Lower leg skin (tissue), 4 donors: Measurements from ENCODE around the gene BPIFB6. TPM values are rescaled to one million over a fixed set of nuclear protein-coding genes. Genes with fewer than 3 reads are reported as not detected.

Source experiments
- DNase-seq, 2 donors: peaks; one replicate each; pipeline ENCODE4 v3.0.0-alpha.2; 2019; ENCODE audit warnings: low spot score in 2 of 2
- H3K4me3 ChIP-seq: fragments of 200-600 bp; sonication (generic); 2 replicates; pipeline ENCODE4 v1.5.1; 2017; ENCODE audit warnings: mild to moderate bottlenecking, low read depth; ENCODE audit not compliant: poor library complexity, severe bottlenecking
- POLR2A ChIP-seq, 2 donors: fragments of 450-650 bp; IDR thresholded peaks; one replicate each; pipeline ENCODE4 v1.6.1; 2016 to 2017; ENCODE audit warnings: antibody characterized with exemption in 2 of 2, mild to moderate bottlenecking in 1 of 2, moderate library complexity in 1 of 2
- WGBS, 2 donors: methylation state at CpG; one replicate each; pipeline ENCODE4 v1.1.5; 2018; 5-methylcytosine and 5-hydroxymethylcytosine counted together
- intact Hi-C: fragments of 100-400 bp; cut with DNase I; formaldehyde crosslinking; loops from one replicate; pipeline ENCODE4 v1.15.0; 2023; ENCODE audit warnings: low total_unique reads
- total RNA-seq, 4 donors: library from RNA; depleted of rRNA; stranded (reverse); fragments of >200 nt; gene quantifications; one replicate each; pipeline ENCODE4 v1.1.0, GENCODE V29; 2016
- TF ChIP-seq, protein P1 (sequence below), 3 donors: fragments of 450-650 bp; IDR thresholded peaks; one replicate each; pipeline ENCODE4 v1.5.1; 2016; ENCODE audit warnings: antibody characterized with exemption in 3 of 3, mild to moderate bottlenecking in 3 of 3, moderate library complexity in 2 of 3

Gene BPIFB6
- total RNA-seq, 4 donors from 2014 or later, result not detected

DNA sequence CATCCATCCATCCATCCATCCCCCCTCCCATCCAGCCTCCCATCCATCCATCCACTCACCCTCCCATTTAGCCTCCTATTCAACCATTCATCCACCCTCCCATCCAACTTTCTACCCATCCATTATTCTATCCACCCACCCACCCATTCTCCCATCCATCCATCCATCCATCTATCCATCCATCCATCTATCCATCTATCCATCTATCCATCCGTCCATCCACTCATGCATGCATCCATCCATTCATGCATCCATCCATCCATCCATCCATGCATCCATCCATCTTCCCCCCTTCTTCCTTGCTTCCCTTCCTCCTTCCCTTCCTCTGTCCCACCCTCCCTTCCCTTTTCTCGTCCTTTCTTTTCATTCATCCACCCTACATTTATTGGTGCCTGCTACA, 43.2 kb downstream of the BPIFB6 start:
- intact Hi-C loops, result no loop called here
- WGBS, 2 donors, result 65 to 79% methylated on average over 2 of the region's 2 CpGs

DNA sequence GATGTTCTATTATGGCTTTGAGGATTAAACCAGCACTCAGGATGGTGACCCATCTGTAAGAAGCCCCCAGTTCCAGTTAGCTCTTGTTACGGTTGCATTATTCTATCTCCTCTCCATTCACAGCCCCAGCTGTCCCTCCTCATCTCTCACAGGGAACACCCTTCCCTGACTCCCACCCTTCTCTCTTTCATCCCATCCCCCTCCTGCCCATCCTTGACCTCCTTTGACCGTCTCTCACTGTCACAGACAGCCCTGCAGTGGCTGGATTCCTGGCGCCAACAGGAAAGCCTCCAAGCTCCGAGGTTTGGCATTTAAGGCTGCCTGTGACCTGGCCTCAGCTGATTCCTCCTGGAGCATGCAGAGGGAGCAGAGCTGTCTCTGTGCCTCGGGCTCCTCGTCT, 43.8 kb downstream of the BPIFB6 start:
- H3K4me3 ChIP-seq, result no peak overlapping the region
- DNase-seq, result no peak
- TF ChIP-seq, protein P1, sequence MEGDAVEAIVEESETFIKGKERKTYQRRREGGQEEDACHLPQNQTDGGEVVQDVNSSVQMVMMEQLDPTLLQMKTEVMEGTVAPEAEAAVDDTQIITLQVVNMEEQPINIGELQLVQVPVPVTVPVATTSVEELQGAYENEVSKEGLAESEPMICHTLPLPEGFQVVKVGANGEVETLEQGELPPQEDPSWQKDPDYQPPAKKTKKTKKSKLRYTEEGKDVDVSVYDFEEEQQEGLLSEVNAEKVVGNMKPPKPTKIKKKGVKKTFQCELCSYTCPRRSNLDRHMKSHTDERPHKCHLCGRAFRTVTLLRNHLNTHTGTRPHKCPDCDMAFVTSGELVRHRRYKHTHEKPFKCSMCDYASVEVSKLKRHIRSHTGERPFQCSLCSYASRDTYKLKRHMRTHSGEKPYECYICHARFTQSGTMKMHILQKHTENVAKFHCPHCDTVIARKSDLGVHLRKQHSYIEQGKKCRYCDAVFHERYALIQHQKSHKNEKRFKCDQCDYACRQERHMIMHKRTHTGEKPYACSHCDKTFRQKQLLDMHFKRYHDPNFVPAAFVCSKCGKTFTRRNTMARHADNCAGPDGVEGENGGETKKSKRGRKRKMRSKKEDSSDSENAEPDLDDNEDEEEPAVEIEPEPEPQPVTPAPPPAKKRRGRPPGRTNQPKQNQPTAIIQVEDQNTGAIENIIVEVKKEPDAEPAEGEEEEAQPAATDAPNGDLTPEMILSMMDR (IDR thresholded peaks at IDR 0.05), result no peak
- TF ChIP-seq POLR2A (IDR thresholded peaks at IDR 0.05), result no peak
- 56 to 64% methylated on average over 6 of the region's 6 CpGs for WGBS, 2 donors
- intact Hi-C loops, result no loop called here

More for the DNA sequence above, 43.2 kb downstream of the BPIFB6 start:
- H3K4me3 ChIP-seq, result no peak overlapping the region
- TF ChIP-seq POLR2A (IDR thresholded peaks at IDR 0.05), result no peak
- TF ChIP-seq, protein P1 (IDR thresholded peaks at IDR 0.05), result no peak
- no peak for DNase-seq

DNA sequence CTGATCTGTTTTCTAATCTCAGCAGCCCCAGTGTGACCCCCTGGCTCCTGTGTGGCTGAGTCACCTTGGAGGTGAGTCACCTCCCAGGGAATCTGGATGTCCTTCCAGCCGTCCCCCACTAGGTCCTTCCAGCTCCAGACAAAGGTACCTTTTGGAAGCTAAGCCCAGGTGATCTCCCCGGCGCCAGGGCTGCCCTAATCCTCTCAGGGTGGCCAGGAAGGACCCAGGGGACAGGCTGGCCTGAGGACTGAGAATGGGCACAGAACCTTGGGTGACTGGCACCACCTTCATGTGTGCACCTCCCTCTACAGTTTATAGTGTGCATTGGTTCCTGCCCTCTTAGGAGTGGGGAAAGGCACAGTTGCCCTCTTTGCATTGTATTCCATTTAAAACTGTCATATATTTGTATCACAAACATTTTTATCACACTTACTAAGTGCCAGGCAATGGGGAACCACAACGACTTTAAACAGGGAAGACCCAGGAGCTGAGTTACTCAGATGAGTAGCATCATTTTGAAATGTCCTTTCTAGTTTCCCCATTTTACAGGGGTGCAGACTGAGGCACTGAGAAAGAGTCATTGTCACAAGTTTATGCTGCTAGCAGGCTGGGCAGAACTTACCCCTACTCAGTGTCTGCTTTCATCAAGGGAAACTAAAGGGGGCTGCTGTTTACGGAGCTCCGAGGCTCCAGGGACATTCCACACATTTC, 45.4 kb downstream of the BPIFB6 start:
- TF ChIP-seq POLR2A (IDR thresholded peaks at IDR 0.05), result no peak
- TF ChIP-seq, protein P1 (IDR thresholded peaks at IDR 0.05), result no peak
- no peak overlapping the region for H3K4me3 ChIP-seq
- 54 to 66% methylated on average over 6 of the region's 6 CpGs for WGBS, 2 donors
- DNase-seq, result no peak
- intact Hi-C loops, result no loop called here

DNA sequence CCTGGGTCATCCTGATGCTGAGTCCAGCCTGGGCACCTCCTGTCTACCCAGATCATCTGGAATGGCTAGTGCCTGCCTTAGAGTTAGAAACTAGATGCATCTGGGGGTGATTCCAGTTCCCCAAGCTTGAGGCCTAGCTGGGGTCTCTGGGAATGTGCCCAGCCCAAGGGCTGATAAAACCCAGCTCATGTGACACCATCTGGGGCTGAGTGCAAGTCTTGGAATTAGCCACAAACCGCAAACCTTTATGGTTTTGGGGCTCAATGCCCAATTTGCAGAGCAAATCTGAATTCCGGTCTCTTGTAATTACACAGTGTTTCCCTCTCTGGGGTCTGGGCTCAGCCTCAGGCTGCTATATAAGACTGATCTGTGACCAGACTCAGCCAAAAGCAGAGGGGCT, 47.8 kb downstream of the BPIFB6 start, which contains the start of gene BPIFB4:
TSS of gene BPIFB4 (plus strand) at position 385 of the 400 bp plus-strand sequence. CDS start 1,884 bp downstream, outside the sequence.
- intact Hi-C loops, result no loop called here
- TF ChIP-seq POLR2A (IDR thresholded peaks at IDR 0.05), result no peak
- TF ChIP-seq, protein P1 (IDR thresholded peaks at IDR 0.05), result no peak
- DNase-seq, result no peak
- WGBS, 2 donors, result 86 to 93% methylated on average over 2 of the region's 2 CpGs
- H3K4me3 ChIP-seq, result no peak within 1 kb of the TSS

DNA sequence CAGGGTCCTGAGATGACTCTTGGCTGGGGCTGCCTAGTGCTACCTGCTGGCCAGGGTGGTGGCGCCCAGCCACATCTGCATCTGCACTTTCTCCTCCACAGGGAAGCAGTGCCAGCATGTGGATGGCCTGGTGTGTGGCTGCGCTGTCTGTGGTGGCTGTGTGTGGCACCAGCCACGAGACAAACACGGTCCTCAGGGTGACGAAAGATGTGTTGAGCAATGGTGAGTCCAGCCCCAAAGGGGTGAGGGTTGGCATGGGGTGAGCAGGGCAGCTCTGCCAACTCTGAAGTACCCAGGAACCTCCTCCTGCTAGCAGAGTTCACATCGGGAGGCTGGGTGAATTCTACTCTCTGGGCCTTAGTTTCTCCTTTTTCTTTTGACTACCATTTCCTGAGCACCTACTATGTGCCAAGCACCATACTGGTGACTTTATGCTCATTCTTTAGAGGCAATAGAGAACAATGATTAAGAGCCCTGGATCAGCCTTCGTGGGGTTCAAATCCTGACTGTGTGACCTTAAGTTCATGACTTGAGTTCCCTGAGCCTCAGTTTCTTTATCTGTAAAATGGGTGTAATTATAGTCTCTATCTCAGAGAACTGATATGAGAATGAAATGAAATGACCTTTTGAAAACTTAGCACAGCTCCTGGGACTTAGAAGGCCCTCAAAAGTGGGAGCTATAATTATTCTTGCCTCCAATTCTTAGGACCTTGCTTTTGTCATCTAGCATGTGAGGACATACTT, 50.1 kb downstream of the BPIFB6 start:
- TF ChIP-seq, protein P1 (IDR thresholded peaks at IDR 0.05), result no peak
- TF ChIP-seq POLR2A (IDR thresholded peaks at IDR 0.05), result no peak
- no peak overlapping the region for H3K4me3 ChIP-seq
- intact Hi-C loops, result no loop called here
- DNase-seq, result no peak
- 79 to 82% methylated on average over 7 of the region's 7 CpGs for WGBS, 2 donors
